HFFc6 (cell line): ENCODE data around the gene GLI3. TPM values are rescaled to one million over a fixed set of nuclear protein-coding genes. Genes with fewer than 3 reads are reported as not detected.

Source experiments
- DNase-seq: peaks from one replicate; pipeline ENCODE4 v3.0.0-alpha.2; 2018
- H3K27ac Mint-ChIP-seq: 2 replicates; pipeline ENCODE4 v1.8.0; 2020; ENCODE audit warnings: mild to moderate bottlenecking, mixed read lengths
- H3K27me3 Mint-ChIP-seq: 2 replicates; pipeline ENCODE4 v1.8.0; 2021; ENCODE audit warnings: mild to moderate bottlenecking, moderate library complexity, mixed read lengths; ENCODE audit not compliant: insufficient read depth
- H3K36me3 Mint-ChIP-seq: 2 replicates; pipeline ENCODE4 v1.8.0; 2021; ENCODE audit warnings: low read depth, mixed read lengths
- H3K4me1 Mint-ChIP-seq: 2 replicates; pipeline ENCODE4 v1.8.0; 2020; ENCODE audit warnings: low read depth, mixed read lengths
- H3K4me3 Mint-ChIP-seq: 2 replicates; pipeline ENCODE4 v1.8.0; 2020; ENCODE audit warnings: mild to moderate bottlenecking, moderate library complexity, mixed read lengths
- H3K9me3 Mint-ChIP-seq: 2 replicates; pipeline ENCODE4 v1.8.0; 2020; ENCODE audit warnings: mild to moderate bottlenecking, mixed read lengths
- total RNA-seq, 6 experiments: library from RNA; stranded (reverse); fragmentation: NEBNext Ultra II Directional; extraction: Animal tissue kit (Norgen Biotek cat#: 25700); gene quantifications; 2 replicates in 1 of 6; 3 replicates in 5 of 6; pipeline ENCODE4 v1.2.3, GENCODE V29; 2021
- TF ChIP-seq, protein P1 (sequence below): fragments of 200-600 bp; sonication (generic); IDR thresholded peaks from 2 replicates; pipeline ENCODE4 v1.5.0; 2021; ENCODE audit warnings: antibody characterized with exemption, mild to moderate bottlenecking

The GLI3 gene
- total RNA-seq, 6 experiments from 2014 or later = 12.5 to 23.0 (median 21.7) TPM

DNA sequence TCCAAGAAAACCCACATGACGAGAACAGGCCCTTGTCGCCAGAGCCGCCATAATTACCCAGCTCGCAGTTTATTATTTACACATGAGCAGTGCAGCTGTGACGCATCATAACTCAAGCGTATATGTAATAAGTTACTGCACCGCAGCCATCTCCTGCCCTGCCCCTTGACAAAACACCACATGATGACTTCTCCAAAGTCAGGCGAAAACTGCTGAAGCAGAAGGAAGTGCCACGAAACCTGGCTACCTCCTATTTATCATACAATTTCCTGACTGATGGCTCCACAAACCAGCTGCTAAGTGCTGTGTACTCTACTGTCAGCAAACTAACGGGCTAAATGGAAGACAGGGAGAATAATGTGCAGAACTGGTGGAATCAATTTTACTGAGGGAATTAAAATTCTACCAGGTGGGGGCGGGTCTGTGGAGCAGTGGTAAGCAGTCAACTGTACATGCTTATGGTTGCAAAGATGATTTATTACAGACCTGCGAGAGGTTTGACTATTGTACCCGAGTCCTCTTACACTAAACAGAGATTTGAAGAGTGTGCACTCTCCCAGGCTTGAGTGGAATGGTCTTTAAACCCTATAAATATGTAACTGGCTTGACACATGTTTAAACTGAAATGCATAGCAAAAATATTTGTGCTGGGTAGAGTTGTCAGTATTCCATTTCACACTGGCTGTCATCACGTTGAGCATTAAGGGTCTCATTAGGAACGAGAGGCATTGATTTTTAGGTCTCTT lies 156.0 kb downstream of the GLI3 start:
- Mint-ChIP-seq H3K9me3 (no peaks in the 10 kb centered on the region), H3K27me3 (no peaks in the 10 kb centered on the region; the same call in 1 of the 2 replicates), H3K4me1 (peaks cover 26% of the 10 kb centered on the region), H3K4me3 (no peak overlapping the region), H3K27ac (no peak overlapping the region), H3K36me3 (no peaks in the 10 kb centered on the region; the same call in 1 of the 2 replicates)
- TF ChIP-seq, protein P1, sequence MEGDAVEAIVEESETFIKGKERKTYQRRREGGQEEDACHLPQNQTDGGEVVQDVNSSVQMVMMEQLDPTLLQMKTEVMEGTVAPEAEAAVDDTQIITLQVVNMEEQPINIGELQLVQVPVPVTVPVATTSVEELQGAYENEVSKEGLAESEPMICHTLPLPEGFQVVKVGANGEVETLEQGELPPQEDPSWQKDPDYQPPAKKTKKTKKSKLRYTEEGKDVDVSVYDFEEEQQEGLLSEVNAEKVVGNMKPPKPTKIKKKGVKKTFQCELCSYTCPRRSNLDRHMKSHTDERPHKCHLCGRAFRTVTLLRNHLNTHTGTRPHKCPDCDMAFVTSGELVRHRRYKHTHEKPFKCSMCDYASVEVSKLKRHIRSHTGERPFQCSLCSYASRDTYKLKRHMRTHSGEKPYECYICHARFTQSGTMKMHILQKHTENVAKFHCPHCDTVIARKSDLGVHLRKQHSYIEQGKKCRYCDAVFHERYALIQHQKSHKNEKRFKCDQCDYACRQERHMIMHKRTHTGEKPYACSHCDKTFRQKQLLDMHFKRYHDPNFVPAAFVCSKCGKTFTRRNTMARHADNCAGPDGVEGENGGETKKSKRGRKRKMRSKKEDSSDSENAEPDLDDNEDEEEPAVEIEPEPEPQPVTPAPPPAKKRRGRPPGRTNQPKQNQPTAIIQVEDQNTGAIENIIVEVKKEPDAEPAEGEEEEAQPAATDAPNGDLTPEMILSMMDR = no peak
- no peak for DNase-seq

DNA sequence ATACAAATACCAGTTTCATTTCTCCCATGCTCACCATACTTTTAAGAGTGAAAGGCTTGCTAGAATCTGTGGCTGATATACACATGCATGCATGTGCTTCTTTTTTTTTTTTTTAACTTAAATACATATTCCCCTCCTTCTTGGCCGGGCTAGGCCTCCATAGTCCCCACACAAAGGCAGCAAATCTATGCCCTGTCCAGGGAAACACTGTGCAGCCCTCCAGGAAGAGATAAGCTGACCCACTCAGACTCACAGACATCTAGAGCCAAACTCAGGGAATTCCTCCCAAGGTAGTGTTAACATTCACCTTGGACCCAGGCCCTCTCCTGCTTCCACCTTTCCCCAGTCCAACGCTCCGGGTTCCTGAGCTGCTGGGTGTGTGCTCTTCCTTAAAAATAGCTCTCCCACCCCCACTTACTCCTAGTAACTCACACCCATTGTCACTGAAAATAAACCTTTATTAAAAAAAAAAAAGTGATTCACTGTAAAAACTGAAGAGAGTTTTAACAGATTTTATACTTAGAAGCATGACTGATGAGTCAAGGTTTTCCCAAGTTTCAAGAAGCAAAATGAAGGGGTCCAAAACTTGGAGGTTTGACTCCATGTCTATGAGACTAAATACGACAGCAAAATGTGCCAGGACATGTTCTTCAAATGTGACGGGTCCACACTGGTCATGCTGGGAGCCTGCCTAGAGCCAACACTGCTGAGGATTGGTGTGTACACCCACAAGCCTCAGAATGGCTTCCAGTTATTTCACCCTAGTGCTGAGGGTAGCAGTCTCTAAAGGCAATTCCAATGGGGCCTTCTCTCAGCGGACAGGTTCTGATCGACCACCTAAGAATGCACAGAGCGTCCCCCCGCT lies 159.5 kb downstream of the GLI3 start:
- Mint-ChIP-seq H3K27ac (no peak overlapping the region; the same call in 1 of the 2 replicates), H3K36me3 (peaks cover 5% of the 10 kb centered on the region), H3K4me1 (peaks cover 26% of the 10 kb centered on the region), H3K9me3 (no peaks in the 10 kb centered on the region), H3K4me3 (no peak overlapping the region), H3K27me3 (no peaks in the 10 kb centered on the region; the same call in 1 of the 2 replicates)
- TF ChIP-seq, protein P1 = no peak
- DNase-seq = no peak

DNA sequence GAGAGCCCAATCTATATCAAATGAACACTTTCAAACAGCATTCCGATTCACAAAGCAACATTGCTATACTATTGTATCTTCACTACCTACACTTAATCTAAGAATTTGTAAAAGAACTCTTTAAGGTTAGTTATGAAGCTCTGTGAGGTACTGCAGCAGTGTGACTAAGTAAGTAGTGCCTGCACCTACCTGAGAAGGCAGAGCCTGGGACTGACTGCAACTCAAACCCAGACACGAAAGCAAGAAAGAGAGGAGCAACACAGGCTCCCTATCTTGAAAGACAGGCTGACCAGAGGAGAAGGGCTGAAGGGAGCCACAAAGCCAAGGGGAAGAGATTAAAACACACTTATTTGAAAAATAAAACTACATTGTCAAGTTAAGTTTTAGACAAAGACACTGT lies 160.1 kb downstream of the GLI3 start:
- DNase-seq = no peak
- H3K4me1 Mint-ChIP-seq = peaks cover 23% of the 10 kb centered on the region
- peaks cover 5% of the 10 kb centered on the region for H3K36me3 Mint-ChIP-seq
- TF ChIP-seq, protein P1 = no peak
- no peaks in the 10 kb centered on the region for H3K9me3 Mint-ChIP-seq
- H3K4me3 Mint-ChIP-seq = no peak overlapping the region
- no peak overlapping the region for H3K27ac Mint-ChIP-seq
- H3K27me3 Mint-ChIP-seq = no peaks in the 10 kb centered on the region; the same call in 1 of the 2 replicates

DNA sequence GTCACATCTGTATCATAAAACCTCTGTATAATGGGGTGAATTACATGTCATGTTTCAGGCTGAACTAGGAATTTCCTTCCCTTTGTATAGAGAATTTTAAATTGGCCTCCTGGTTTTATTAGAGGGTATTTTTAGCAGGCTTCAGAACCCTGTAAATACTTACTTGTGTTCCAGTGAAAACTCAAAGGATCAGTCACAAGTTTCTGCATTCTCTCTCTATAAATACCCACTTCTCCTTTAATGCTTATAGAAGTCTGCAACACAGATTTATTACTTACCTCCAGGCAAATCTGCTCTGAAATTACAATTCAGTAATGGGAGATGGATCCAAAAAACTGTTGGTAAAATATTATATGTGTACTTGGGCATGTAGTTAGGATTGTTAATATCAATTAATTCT lies 161.6 kb downstream of the GLI3 start:
- no peak overlapping the region for H3K4me3 Mint-ChIP-seq
- no peak for DNase-seq
- no peaks in the 10 kb centered on the region; the same call in 1 of the 2 replicates for H3K27me3 Mint-ChIP-seq
- TF ChIP-seq, protein P1 = no peak
- H3K4me1 Mint-ChIP-seq = peaks cover 24% of the 10 kb centered on the region
- H3K27ac Mint-ChIP-seq = no peak overlapping the region
- H3K9me3 Mint-ChIP-seq = no peaks in the 10 kb centered on the region
- peaks cover 5% of the 10 kb centered on the region for H3K36me3 Mint-ChIP-seq

DNA sequence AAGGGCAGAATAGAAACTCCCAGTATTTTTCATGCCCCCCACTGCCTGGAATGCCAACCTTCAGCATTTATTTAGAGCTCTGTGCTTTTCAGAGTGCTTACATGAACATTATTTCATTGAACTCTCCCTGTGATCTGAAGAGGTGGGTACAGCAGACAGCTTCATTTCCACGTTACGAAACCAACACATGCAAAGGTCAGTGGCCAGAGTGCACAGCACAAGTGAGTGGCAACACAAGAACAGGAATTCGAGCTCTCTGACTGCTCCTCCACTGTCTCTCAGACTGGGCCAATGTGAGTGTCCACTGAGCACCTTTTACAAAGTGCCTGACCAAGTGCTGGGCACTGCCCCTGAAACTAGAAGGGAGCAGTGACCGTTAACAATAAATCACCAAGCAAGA lies 162.9 kb downstream of the GLI3 start:
- no peaks in the 10 kb centered on the region; the same call in 1 of the 2 replicates for H3K27me3 Mint-ChIP-seq
- H3K9me3 Mint-ChIP-seq = no peaks in the 10 kb centered on the region
- no peak overlapping the region for H3K4me3 Mint-ChIP-seq
- TF ChIP-seq, protein P1 = no peak
- H3K36me3 Mint-ChIP-seq = peaks cover 5% of the 10 kb centered on the region; the same call in 1 of the 2 replicates
- no peak overlapping the region for H3K27ac Mint-ChIP-seq
- DNase-seq = no peak
- H3K4me1 Mint-ChIP-seq = peaks cover 37% of the 10 kb centered on the region
